HG02759 (cell line): ENCODE measurements around the gene LRP10.

Experiments used
- ATAC-seq: cut with Tn5 transposase; IDR thresholded peaks from one replicate; pipeline ENCODE4 v1.9.1; 2021; ENCODE audit warnings: mild to moderate bottlenecking, moderate library complexity; ENCODE audit not compliant: unreplicated experiment

Gene LRP10

GRCh38 chr14:22884738-22885523, 13.4 kb downstream of the LRP10 start:
- ATAC-seq = no peak

- no peak for ATAC-seq
Measured at GRCh38 chr14:22885975-22886374, 14.4 kb downstream of the LRP10 start.

- ATAC-seq = peak; percentile 69
Measured at GRCh38 chr14:22886500-22887259, 15.1 kb downstream of the LRP10 start.

GRCh38 chr14:22887260-22887989, 15.9 kb downstream of the LRP10 start:
- peak; percentile 32 for ATAC-seq

GRCh38 chr14:22887990-22888378, 16.4 kb downstream of the LRP10 start:
- ATAC-seq = peak; percentile 52

GRCh38 chr14:22888662-22889061, 17.1 kb downstream of the LRP10 start:
- no peak for ATAC-seq

GRCh38 chr14:22890416-22890815, 18.9 kb downstream of the LRP10 start:
- no peak for ATAC-seq

- no peak for ATAC-seq
Measured at GRCh38 chr14:22892488-22892887, 20.9 kb downstream of the LRP10 start.

- no peak for ATAC-seq
Measured at GRCh38 chr14:22893706-22894105, 22.2 kb downstream of the LRP10 start.

- ATAC-seq = no peak
Measured at GRCh38 chr14:22895402-22895801, 23.9 kb downstream of the LRP10 start.

- ATAC-seq = no peak
Measured at GRCh38 chr14:22896356-22896755, 24.8 kb downstream of the LRP10 start.

- ATAC-seq = no peak
Measured at GRCh38 chr14:22896760-22897159, 25.2 kb downstream of the LRP10 start.

- ATAC-seq = no peak
Measured at GRCh38 chr14:22897357-22897756, 25.8 kb downstream of the LRP10 start.

- no peak for ATAC-seq
Measured at GRCh38 chr14:22898302-22899090, 27.0 kb downstream of the LRP10 start.

- no peak for ATAC-seq
Measured at GRCh38 chr14:22900081-22900799, 28.7 kb downstream of the LRP10 start.

GRCh38 chr14:22901799-22902198, 30.3 kb downstream of the LRP10 start:
- ATAC-seq = no peak

GRCh38 chr14:22903742-22904087, 32.2 kb downstream of the LRP10 start:
- no peak for ATAC-seq

GRCh38 chr14:22905627-22906026, 34.1 kb downstream of the LRP10 start:
- no peak for ATAC-seq

- no peak for ATAC-seq
Measured at GRCh38 chr14:22906073-22906472, 34.5 kb downstream of the LRP10 start.

- no peak for ATAC-seq
Measured at GRCh38 chr14:22907429-22907828, 35.9 kb downstream of the LRP10 start.
